ENCODE measurements around the gene SYNGR4.
"Not testable (repeated sequence)": the region's sequence is repeated elsewhere in the genome, so short reads cannot be mapped to it uniquely, and the experiment has no call there.

The SYNGR4 gene

DNA sequence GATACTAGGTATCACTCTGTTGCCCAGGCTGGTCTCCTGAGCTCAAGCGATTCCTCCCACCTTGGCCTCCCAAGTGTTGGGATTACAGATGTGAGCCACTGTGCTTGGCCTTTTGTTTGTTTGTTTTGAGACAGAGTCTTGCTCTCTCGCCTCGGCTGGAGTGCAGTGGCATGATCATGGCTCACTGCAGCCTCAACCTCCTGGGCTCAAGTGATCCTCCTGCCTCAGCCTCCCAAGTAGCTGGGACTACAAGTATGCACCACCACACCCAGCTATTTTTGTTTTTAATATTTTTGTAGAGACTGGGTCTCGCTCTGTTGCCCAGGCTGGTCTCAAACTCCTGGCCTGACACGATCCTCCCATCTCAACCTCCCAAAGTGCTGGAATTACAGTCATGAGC, 7.6 kb downstream of the SYNGR4 start:
- not testable (repeated sequence) for DNase-seq

DNA sequence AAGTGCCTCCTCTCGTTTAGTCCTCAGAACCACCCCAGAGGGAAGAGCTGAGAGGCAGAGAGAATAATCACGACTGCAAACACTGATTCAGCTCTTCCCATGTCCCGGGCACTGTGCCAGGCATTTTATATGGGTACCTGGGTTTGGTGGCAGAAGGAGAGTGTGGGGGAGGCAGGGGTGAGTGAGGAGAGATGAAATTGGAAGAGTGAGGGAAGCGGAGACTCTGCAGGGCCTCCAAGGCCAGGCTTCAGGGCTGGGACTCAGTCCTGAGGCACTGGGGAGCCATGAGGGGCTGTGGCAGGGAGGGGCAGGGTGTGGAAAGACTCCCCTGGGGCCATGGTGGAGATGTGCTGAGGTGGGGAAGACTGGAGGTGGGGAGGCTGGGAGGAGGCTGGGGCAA, 8.7 kb downstream of the SYNGR4 start:
- no peak for DNase-seq

DNA sequence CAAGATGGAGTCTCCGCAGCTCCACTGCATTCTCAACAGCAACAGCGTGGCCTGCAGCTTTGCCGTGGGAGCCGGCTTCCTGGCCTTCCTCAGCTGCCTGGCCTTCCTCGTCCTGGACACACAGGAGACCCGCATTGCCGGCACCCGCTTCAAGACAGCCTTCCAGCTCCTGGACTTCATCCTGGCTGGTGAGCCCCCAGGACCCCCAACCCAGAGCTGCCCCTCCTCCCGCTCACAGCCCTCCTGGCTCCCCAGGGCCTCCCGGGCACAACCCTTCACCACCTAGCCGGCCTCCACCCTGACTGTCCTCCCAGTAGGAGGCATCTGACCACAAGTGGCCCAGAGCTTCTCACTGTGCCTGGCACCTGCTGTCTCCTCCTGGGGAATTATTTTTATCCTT, 9.4 kb downstream of the SYNGR4 start:
- no peak for DNase-seq

DNA sequence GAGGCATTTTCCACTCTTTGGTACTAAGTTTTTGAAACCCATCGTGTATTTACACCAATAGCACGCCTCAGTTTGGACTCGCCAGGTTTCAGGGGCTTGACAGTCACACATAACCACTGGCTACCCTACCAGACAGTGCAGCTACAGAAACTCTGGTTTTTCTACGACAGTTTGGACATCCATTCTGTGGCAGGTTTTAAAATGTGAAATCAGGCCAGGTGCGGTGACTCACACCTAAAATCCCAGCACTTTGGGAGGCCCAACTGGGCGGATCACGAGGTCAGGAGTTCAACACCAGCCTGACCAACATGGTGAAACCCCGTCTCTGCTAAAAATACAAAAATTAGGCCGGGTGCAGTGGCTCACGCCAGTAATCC, 14.0 kb downstream of the SYNGR4 start:
- DNase-seq = no peak

DNA sequence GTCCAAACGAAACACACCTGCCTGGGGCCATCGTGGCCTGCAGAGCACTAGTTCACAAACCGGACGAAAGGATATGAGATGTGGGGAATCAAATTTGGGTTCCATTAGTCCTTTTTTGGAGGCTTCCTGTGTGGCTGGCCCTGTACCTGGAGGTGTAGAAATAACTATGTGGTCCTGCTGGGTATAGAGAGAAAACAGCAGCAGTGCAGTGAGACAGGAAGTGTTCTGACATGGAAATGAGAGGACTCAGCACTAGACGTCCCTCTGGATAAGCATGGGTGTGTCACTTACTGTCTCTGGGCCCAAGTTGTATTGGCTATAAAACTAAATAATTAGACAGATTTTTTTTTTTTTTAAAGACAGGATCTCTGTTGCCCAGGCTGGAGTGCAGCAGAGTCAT, 14.9 kb downstream of the SYNGR4 start:
- DNase-seq = no peak

DNA sequence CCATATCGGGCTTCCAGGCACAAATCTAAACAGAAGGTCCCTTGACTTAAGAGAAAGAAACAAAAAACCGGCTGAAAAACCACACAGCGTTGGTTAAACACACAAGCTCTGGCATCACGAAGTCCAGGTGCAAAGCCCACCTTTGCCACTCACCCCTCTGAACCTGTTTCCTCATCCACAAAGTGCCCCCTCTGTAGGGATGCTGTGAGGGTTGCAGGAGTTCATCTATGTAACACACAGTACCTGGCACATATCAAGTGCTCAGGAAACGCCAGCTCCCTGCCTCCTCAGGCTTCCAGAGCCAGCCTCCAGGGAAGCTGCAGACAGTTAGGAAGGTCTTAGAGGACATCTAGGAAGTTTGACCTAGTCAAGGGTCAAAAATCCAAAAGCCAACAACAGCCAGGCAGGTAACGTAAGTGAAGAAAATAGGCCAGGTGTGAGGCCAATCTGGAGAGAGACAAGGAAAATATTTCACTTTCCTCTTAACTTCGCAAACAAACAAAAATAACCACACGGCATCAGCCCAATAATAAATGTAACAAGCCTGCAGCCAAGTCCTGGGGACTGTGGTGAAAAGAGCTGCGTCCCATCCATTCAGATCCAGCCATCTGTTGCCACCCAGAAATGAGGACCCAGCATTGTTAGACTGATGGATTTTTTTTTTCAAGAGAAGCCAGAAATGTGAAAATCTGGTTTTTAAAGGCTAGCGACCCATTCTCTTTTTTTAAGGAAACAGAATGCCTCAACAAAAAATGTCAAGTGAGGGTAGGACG, 17.2 kb downstream of the SYNGR4 start:
- no peak for DNase-seq

DNA sequence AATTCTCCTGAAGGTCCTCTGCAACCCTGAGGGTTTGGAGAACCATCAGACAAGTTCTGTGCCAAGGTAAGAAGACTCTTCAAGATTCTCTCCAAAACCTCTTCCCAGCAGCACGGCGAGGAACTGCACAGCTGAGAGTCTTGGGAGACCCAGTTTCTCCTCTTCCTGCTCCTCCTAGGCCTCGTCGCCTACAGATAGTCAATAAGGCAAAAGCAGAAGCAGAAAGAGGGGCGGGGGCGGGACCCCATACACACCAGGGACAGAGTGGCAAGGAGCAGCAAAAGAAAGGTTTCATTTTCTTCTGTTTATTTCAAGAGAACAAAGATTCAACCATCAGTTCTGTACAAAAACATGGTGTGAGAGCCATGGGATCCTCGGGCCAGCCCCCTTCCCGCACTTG, 18.1 kb downstream of the SYNGR4 start:
- no peak for DNase-seq

DNA sequence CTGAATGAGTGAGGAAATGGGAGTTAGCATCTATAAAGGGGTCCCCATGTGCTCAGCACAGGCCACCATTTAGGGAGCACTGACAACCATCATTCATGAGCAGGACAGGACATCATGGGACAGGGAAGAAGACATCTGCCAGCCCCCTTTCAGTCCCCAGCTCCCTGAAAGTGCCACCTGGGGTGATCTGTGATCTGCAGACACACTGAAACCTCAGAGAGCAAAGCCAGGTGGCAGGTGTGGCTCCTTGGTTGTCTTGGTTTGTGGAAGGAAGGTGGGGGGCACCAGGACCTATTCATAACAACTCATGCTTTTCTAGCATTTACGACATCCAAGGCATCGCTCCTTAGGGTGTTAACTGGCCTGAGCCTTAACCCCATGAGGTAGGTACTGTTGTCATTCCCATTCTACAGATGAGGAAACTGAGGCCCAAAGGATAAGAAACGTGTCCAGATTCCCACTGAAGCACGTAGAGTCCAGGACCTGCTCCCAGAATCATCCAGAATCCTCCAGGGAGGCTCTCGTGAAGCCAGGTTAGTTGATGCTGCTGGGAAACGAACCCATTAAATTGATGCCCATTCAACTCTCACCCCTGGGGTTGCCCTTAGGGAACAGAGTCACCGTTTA, 21.4 kb downstream of the SYNGR4 start:
- DNase-seq = no peak

DNA sequence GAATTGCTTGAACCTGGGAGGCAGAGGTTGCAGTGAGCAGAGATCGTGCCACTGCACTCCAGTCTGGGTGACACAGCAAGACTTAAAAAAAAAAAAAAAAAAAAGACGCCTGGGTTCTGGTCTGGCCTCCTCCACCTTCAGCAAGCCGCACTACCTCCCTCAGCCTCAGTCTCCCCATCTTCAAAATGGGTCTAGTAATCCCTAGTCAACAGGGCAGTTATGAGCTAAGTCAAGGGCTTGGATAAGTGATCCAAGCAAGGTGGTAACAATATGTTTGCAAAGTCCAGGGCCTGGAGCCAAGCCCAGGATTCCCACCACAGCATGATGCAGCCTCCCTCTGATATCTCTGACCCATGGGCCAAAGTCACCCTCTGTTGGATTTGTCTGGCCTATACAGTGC, 22.8 kb downstream of the SYNGR4 start:
- DNase-seq = no peak

DNA sequence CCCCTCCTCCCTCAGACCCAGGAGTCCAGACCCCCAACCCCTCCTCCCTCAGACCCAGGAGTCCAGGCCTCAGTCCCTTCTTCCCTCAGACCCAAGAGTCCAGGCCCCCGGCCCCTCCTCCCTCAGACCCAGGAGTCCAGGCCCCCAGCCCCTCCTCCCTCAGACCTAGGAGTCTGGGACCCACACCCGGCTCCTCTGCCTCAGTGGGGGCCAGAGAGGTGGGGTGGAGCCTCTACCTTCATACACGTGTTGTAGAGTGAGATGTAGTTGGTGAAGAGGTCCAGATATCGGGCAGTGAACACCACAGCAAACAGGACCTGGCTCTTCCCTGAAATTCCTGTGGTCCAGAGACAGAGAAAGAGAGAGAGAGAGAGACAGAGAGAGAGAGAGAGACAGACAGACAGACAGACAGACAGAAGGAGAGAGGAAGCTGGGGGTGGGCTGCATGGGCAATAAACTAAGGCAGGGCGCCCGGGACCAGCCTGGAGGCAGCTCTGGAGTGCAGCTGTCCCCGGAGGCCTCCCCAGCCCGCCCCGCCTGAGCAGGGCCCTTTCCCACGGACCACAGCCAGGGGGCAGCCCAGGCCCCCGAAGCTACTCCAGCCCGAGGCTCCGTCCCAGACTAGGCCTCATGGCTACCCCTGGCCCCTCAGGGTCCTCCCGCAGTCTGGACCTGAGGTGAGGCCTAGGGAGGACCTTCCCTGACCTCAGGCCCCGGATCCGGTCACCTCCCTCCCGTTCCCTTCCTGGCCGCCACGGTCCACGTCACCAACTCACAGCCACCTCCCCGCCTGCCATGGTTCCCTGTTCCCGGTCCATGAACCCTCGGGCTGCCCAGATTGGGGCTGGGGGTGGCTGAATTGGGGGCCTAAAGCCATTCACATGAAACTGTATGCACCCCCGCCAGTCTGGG, 26.3 kb downstream of the SYNGR4 start:
- peak; percentile 67 for DNase-seq

DNA sequence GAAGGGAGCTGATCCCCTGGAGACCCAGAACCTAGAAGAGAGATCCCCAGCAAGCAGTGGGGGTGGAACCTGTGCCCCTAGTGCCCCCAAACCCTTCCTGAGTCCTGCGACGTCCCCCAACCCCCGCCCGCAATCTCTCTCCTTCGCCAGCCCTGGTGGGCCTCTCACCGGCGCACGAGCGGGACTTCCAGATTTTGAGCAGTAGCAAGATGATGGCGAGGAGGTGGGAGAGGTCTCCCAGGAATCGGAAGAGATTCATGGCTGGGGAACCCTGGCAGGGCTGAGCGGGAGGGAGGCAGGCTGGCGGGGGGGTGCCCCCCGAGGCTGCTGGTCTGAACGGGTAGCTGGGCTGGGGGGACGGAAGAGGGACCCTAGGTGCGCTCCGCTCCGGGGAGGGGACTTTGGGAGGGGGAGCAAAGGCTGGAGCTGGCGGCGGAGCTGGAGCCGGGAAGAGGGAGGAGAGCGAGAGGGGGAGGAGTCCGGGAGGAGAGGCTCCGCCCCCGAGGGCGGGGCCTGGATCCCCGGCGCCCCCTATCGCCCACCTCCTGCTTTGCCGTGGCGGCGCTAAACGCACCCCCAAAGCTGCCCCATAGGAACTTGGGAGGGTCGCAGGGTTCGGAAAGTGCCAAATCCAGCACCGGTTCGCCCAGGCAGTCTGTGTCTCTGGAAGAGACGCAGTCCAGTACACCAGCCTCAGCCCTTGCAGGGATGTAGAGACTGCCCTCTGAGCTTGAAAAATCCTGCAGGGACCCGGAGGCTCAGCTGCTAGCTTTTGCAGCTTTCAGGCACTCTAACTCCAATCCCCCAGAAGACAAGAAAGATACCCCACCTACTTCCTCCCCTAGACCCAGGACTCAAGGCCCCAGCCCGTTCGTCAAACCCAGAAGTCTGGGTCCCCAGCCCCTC, 27.2 kb downstream of the SYNGR4 start, which contains the start of gene KDELR1:
Gene KDELR1 (minus strand): TSS at position 452 of the 906 bp plus-strand sequence. CDS start 193 bp downstream, at position 259.
- DNase-seq = peak; percentile 70

DNA sequence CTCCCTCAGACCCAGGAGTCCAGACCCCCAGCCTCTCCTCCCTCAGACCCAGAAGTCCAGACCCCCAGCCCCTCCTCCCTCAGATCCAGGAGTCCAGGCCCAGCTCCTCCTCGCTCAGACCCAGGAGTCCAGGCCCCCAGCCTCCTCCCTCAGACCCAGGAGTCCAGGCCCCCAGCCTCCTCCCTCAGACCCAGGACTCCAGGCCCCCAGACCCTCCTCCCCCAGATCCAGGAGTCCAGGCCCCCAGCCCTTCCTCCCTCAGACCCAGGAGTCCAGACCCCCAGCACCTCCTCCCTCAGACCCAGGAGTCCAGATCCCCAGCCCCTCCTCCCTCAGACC, 27.8 kb downstream of the SYNGR4 start:
- DNase-seq = not testable (repeated sequence)

DNA sequence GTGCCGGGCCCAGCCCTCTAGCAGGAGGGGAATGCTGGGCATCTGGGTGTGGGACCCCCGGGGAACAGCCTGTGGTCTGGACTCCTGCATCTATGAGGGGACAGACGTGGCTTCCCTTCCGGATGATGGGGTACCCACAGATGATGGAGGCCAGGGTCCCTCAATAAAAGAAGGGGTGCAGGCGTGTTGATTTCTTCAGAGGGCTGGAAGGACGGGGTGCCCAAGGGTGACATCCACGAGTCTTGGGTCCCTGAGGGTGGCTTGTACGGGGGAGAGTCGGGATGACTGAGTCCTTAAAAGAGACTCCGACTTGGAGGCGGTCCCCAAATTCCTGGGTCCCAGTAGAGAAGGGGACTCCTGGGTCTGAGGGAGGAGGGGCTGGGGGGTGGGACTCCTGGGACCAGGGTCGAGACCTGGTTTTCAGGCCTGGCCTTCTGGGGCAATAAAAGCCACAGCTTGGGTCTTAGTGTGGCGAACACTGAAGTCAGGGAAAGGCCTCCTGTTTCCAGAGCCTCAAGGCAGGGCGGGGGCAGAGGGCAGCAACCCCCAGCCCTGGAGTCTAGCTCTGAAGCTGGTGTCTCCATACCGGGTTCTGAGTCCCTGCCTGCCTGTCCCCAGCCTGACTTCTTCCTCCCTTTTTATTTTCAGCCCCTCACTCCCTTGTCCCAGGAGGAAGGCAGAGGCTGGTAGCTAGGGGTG, 28.8 kb downstream of the SYNGR4 start:
- no peak for DNase-seq

DNA sequence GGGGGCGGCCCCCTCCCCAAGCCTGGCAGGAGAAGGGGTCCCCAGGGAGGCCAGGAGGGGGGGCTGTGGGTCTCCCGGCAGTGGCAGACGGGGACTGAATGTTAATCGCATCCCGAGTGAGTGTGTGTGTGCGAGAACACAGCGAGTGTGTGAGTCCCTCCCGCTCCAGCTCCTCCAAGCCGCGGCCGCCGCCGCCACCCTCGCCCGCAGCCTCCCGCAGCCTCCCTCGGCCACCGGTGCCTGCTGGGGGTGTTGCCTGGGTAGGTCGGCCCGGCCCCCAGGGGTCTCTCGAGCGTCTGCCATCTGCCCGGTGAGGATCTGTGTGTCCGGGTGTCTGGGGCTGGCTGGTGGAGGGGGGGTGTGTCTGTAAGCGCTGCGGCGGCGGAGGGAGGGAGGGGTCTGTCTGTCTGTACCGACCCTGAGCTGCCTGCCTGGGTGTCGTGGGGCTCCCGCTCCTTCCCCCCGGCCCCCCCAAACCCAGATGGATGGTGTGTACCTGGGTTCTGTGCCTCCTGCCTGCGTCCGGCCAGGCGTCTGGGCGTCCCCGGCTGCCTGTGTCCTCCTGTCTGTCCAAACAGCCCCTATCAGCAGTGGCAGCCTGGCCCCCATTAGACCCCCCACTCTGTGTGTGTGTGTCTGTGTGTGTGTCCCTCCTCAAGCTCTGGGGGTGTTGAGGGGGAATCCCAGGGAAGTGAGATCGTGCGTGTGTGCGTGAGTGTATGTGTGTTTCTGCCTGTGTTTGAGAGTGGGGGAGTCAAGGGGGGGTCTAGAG, 29.6 kb downstream of the SYNGR4 start, which contains the start of gene GRIN2D:
Gene GRIN2D (plus strand): TSS at position 110 of the 772 bp plus-strand sequence. CDS start 4,725 bp downstream, outside the sequence.
- peak; percentile 42 for DNase-seq

DNA sequence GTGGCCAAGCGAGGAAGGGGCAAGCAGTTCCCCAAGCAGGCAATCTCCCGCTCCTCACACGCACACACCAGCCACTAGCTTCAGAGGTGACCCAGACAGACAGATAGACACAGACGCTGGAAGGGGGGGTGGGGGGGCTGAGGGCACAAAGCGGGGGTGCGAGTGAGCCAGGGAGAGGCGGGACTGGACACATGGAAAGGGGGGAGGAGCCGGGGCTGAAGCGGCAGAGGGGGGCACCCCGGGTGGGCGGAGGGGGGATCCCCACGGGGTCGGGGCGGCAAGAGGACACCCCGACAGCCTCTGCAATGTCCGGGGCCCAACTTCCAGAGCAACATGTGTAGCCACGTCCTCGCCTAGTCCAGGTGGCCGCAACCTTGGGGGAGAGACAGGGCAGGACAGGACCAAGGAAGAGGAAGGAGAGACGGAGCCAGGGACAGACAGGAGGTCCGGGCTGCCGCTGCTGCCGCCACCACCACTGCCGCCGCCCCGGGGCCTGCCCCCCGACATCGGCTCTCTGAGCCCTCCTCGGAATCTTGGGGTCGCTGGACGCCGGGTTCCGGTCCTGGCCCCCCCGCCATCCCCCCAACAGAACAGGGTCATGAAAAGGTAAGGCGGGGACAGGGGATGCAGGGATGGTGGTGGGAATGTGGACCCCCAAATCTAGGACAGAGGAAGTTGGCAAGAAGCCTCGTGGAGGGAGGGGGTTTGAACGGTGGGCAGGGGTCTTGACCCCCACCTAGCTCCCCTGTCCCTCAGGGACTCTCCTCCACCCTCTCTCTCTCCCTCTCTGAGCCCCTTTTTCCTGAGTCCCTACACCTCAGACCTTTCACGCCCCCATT, 30.4 kb downstream of the SYNGR4 start:
- no peak for DNase-seq

DNA sequence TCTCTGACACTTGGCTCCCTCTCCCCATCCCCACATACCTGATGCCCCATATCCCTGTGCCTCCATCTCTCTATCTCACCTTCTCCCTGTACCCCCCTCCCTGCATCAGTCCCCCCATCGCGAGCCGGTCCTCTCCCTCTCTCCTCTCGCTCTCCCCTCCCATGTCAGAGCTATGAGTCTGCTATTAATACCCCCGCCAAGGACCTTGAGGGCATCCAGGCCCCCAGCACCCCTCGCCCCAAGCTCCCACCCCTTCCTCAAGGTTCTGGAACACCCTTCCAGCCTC, 30.9 kb downstream of the SYNGR4 start:
- no peak for DNase-seq

DNA sequence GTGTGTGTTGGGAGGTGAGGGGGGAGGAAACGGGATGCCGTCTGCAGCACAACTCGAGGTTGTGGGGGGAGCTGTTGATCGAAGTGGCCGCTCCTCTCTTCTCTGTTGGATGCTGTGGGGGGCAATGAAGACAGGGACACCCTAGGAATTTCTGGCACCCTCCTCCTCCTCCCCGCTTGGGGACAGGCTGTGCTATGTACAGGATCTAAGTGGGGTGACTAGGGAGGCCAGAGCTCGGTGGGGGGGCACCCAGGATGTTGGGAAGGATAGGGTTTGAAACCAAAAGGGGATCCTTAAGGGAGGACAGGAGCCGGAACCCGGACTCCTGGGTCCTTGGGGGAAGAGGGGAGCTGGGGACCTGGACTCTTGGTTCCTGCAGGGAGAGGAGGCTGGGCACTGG, 31.3 kb downstream of the SYNGR4 start:
- no peak for DNase-seq

DNA sequence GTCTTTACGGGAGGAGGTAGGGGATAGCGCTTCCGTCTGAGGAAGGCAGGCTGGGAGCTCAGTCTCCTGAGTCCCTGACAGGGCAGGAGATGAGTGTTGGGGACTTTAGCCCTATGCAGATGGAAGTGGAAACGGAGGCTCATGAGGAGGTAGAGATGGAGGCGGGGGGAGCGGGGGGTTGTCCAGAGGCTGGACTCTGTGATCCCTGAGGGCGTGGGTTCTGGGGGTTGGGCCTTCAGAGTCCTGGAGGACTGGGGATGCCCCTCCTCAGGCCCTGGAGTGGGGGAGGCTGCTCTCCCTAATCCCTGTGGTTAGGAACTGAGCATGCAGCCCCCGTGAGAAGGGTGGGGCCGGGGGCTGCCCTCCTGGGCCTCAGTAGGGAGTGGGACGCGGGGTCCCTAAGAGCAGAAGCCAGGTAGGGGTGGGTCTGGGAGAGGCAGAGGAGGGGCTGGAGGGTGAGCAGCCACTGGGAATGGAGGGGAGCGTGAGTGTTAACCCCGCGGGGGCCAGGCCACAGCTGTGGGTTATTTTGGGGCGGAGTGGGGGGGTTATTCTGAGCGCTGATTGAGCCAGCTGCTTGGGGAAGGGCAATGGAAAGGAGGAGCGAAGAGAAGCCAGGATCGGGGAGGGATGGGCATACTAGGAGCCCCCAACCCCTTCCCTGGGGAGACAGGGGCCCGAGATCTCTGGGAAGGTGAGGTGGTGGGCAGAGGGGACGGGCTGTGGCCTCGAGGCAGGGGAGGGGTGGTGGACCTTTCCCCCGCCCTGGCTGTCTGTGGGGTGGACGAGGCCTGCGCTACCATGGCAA, 32.1 kb downstream of the SYNGR4 start:
- DNase-seq = no peak

DNA sequence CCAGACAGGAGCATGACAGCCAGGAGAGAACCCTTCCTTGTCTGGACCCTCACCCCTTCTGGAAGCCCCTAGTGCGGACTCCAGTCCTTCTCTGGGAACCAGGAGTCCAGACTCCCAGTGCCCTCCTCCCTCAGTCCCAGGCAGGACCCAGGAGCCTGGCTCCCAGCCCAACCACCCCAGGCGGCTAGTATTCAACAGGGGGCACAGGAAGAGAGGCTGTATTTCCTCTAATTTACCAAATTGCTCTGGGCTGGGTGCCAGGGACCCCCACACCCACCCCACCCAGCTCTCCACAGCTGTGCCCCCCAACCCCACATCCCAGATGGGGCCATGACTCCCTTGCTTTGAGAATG, 32.6 kb downstream of the SYNGR4 start:
- no peak for DNase-seq

All from CD4-positive, alpha-beta T cell treated with Interleukin-21 for 1 hour (primary cell).